IgD-negative memory B cell (primary cell): ENCODE measurements around the gene RHOBTB1. TPM values are rescaled to one million over a fixed set of nuclear protein-coding genes. Genes with fewer than 3 reads are reported as not detected.
"Not testable (repeated sequence)": the region's sequence is repeated elsewhere in the genome, so short reads cannot be mapped to it uniquely, and the experiment has no call there.

ENCODE experiments used
- H3K27ac Mint-ChIP-seq, 3 donors: one replicate each; pipeline ENCODE4 v1.8.0; 2020 to 2022; ENCODE audit warnings: mild to moderate bottlenecking in 3 of 3, mixed read lengths in 3 of 3, moderate library complexity in 1 of 3
- H3K27me3 Mint-ChIP-seq: one replicate; pipeline ENCODE4 v1.8.0; 2021; ENCODE audit warnings: mixed read lengths
- H3K36me3 Mint-ChIP-seq: one replicate; pipeline ENCODE4 v1.8.0; 2020; ENCODE audit warnings: mild to moderate bottlenecking, mixed read lengths
- H3K4me1 Mint-ChIP-seq, 3 donors: one replicate each; pipeline ENCODE4 v1.8.0; 2020 to 2022; ENCODE audit warnings: mixed read lengths in 3 of 3, mild to moderate bottlenecking in 1 of 3
- H3K4me3 Mint-ChIP-seq, 4 donors: one replicate each; pipeline ENCODE4 v1.8.0; 2020 to 2022; ENCODE audit warnings: mild to moderate bottlenecking in 4 of 4, mixed read lengths in 4 of 4, moderate library complexity in 3 of 4
- H3K9me3 Mint-ChIP-seq, 3 donors: one replicate each; pipeline ENCODE4 v1.8.0; 2020 to 2021; ENCODE audit warnings: mixed read lengths in 3 of 3, mild to moderate bottlenecking in 1 of 3
- polyA plus RNA-seq: library from polyadenylated mRNA; unstranded; fragments of 300-500 nt; fragmentation: Illumina TruSeq; gene quantifications from one replicate; pipeline ENCODE4 v1.2.3, GENCODE V29; 2021

Gene RHOBTB1
- polyA plus RNA-seq, 1 donor from 2014 or later: 0.16 TPM

DNA sequence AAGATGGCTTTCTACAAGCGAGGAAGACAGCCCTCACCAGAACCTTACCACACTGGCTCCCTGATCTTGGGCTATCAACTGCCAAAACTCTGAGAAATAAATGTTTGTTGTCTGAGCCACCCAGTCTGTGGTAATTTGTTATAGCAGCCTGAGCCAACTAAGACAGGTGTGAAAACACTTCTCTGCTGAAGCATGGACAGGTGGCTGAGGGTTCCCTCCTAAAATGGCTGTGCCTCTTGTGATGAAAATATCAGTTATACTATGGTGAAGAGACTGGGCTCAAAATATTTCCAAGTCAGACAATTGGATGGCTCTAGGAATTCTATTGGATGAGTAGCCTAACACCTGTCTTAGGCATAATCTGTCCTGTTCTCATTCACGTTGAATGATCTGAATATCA is 87.6 kb downstream of the RHOBTB1 start:
- Mint-ChIP-seq H3K36me3 (no peaks in the 10 kb centered on the region), H3K4me1 (peaks cover 0 to 4% (median 0%) of the 10 kb centered on the region in 3 donors), H3K27ac (no peak overlapping the region), H3K9me3 (no peaks in the 10 kb centered on the region), H3K27me3 (peaks cover 3% of the 10 kb centered on the region), H3K4me3 (no peak overlapping the region)

DNA sequence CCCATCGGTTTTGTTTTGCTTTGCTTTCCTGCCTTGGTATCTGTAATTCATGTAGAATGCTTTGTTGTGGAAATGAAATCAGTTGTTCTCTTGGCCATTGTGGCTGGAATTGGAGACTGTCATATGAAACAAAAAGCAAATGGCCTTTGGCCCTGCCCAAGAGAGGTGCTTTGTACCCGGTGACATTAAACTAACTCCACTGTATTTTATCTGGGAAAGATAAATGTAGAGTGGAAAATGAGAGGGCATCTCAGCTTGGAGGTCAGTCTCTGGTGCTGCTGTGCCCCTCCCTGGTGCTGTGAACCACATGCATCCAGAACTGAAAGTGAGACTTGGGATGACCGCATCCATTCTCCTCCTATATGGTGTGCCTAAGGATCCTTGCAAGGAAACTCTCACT is 90.3 kb downstream of the RHOBTB1 start:
- Mint-ChIP-seq H3K4me3 (no peak overlapping the region), H3K9me3 (no peaks in the 10 kb centered on the region), H3K36me3 (peaks cover 2% of the 10 kb centered on the region), H3K4me1 (peaks cover 0 to 4% (median 0%) of the 10 kb centered on the region in 3 donors), H3K27ac (no peak overlapping the region), H3K27me3 (peaks cover 5% of the 10 kb centered on the region)

DNA sequence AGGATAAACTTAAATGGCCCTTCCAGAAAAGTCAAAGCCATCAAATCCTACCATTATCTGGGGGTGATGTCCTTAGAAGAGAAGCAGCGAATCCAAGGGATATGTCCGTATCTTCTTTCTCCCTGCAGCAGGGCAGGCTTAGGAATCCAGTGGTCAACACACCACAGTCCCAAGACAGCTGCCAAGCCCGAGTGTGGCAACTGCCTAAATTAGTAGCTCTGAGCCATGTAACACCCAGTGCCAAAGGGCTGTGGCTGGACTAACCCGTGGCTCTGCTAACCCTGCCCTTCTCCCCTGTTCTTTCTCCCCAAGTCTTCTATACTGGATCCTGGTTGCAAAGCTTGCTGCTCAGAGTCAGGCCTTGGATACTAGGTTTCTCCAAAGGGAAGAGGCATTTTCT is 90.9 kb downstream of the RHOBTB1 start:
- peaks cover 2% of the 10 kb centered on the region for H3K36me3 Mint-ChIP-seq
- H3K4me3 Mint-ChIP-seq: no peak overlapping the region
- H3K9me3 Mint-ChIP-seq: no peaks in the 10 kb centered on the region
- no peak overlapping the region for H3K27ac Mint-ChIP-seq
- peaks cover 0 to 4% (median 0%) of the 10 kb centered on the region in 3 donors for H3K4me1 Mint-ChIP-seq
- peaks cover 5% of the 10 kb centered on the region for H3K27me3 Mint-ChIP-seq

DNA sequence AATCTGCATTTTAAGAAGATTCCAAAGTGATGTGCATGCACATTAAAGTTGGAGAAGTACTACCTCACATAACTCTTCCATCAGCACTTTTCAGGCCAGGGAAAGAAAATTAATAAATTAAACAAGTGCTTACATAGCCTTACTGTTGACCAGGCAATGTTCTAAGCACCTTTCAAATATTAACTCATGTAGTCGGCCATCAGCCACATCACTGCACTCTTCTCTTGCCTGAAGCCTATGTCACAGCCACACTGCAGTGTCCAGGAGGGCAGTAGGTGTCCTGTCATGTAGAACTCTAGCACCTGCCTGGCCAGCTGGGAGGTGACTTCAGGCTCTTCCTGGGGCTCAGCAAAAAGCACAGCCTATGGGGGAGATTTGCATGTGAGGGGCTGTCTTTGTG is 94.2 kb downstream of the RHOBTB1 start:
- no peak overlapping the region for H3K4me3 Mint-ChIP-seq
- peaks cover 2% of the 10 kb centered on the region for H3K36me3 Mint-ChIP-seq
- H3K4me1 Mint-ChIP-seq: peaks cover 0 to 4% (median 0%) of the 10 kb centered on the region in 3 donors
- no peak overlapping the region for H3K27ac Mint-ChIP-seq
- peaks cover 5% of the 10 kb centered on the region for H3K27me3 Mint-ChIP-seq
- H3K9me3 Mint-ChIP-seq: no peaks in the 10 kb centered on the region

DNA sequence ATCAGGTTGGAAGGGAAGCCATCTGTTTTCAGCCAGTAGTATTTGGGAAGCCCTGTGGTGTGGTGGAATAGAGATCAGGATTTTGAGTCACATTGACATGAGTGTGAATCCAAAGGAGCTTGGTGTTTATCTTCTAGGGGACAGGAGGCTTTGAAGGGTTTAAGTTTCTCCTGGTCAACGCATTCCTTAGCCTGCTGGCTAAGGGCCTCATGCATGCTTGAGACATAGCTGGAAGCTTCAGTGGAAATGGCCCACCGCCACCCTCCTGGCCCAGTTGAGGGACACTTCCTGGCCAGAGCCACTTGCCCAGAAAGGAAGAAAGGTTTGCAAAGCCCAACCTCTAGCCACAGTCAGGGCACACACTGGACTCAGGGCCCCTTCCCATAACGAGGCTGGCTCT is 94.8 kb downstream of the RHOBTB1 start:
- Mint-ChIP-seq H3K27me3 (peaks cover 5% of the 10 kb centered on the region), H3K27ac (no peak overlapping the region), H3K9me3 (no peaks in the 10 kb centered on the region), H3K36me3 (peaks cover 2% of the 10 kb centered on the region), H3K4me1 (peaks cover 0 to 4% (median 0%) of the 10 kb centered on the region in 3 donors), H3K4me3 (no peak overlapping the region)

DNA sequence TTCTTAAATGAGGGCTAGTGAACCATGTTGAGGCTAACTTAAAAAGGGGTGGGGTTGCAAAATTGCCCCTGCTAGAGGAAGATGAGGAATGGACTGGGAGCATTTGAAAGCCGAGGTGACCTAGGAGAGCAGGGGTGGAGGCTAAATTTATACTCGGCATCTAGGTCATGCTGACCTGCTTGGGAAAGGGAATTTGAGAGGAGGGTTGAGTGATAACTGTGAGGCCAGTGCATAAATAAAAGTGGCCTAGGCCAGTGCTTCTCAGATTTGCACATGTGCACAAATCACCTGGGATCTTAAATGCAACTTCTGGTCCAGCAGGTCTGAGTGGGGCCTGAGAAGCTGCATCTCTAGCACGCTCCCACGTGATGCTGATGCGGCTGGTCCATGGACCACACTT is 95.3 kb downstream of the RHOBTB1 start:
- H3K4me3 Mint-ChIP-seq: no peak overlapping the region
- H3K9me3 Mint-ChIP-seq: no peaks in the 10 kb centered on the region
- peaks cover 5% of the 10 kb centered on the region for H3K27me3 Mint-ChIP-seq
- no peak overlapping the region for H3K27ac Mint-ChIP-seq
- peaks cover 2% of the 10 kb centered on the region for H3K36me3 Mint-ChIP-seq
- H3K4me1 Mint-ChIP-seq: peaks cover 0 to 4% (median 0%) of the 10 kb centered on the region in 3 donors

DNA sequence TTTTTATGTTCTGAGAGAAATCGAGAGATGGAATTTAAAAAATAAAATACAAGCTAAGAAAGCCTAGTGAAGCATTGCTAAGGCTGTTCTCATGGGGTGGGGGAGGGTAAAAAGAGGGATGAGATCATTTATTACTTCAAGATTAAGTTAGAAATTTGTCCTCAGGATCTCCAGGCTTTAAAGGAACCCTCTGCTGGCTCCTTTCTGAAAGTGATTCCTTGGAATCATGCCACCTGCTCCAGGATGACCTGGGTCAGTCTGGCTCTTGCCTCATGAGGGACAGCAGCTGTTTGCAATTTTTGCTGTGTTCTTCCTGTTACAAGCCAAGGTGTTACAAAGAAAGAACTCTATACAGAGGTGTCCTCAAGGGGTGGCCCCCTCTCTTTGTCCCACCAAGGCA is 95.9 kb downstream of the RHOBTB1 start:
- no peak overlapping the region for H3K4me3 Mint-ChIP-seq
- H3K36me3 Mint-ChIP-seq: peaks cover 2% of the 10 kb centered on the region
- H3K27ac Mint-ChIP-seq: no peak overlapping the region
- no peaks in the 10 kb centered on the region for H3K9me3 Mint-ChIP-seq
- H3K27me3 Mint-ChIP-seq: peaks cover 5% of the 10 kb centered on the region
- peaks cover 0 to 4% (median 0%) of the 10 kb centered on the region in 3 donors for H3K4me1 Mint-ChIP-seq

DNA sequence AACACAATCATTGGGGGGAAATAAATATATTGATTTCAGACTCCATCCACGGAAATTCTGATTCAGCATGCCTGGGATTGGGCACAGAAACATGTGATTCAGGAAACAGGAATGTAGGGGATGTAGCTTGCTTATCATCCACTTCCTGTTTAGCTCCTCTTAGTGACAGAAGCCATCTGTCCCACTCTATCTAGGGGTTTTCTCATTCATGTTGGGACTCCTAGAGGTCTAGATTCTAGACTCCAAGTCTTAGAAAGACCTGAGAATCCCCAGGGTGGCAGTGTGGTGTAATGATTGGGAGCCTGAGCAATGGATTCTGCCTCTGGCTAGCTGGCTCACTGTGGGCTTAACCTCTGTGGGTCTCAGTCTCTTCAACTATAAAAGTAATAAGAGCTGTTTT is 97.8 kb downstream of the RHOBTB1 start:
- peaks cover 2% of the 10 kb centered on the region for H3K36me3 Mint-ChIP-seq
- no peak overlapping the region for H3K4me3 Mint-ChIP-seq

DNA sequence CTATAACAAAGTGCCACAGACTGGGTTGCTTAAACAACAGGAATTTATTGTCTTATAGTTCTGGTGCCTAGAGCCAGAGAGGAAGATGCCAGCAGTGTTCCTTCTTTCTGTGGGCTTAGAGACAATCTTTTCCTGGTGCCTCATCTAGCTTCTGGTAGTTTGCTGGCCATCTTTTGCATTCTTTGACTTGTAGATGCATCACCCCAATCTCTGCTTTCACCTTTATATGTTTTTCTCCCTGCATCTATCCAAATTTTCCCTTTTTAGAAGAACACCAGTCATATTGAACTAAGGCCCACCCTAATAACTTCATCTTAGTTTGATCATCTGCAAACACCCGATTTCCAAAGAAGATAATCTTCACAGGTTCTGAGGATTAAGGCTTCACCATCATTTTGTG is 98.9 kb downstream of the RHOBTB1 start:
- H3K36me3 Mint-ChIP-seq: no peaks in the 10 kb centered on the region
- H3K27me3 Mint-ChIP-seq: peaks cover 5% of the 10 kb centered on the region
- no peaks in the 10 kb centered on the region for H3K9me3 Mint-ChIP-seq
- no peak overlapping the region for H3K4me3 Mint-ChIP-seq
- H3K27ac Mint-ChIP-seq: no peak overlapping the region
- H3K4me1 Mint-ChIP-seq: no peaks in the 10 kb centered on the region

More for the DNA sequence above, 97.8 kb downstream of the RHOBTB1 start:
- Mint-ChIP-seq H3K4me1 (no peaks in the 10 kb centered on the region), H3K27me3 (peaks cover 5% of the 10 kb centered on the region), H3K9me3 (no peaks in the 10 kb centered on the region), H3K27ac (no peak overlapping the region)

DNA sequence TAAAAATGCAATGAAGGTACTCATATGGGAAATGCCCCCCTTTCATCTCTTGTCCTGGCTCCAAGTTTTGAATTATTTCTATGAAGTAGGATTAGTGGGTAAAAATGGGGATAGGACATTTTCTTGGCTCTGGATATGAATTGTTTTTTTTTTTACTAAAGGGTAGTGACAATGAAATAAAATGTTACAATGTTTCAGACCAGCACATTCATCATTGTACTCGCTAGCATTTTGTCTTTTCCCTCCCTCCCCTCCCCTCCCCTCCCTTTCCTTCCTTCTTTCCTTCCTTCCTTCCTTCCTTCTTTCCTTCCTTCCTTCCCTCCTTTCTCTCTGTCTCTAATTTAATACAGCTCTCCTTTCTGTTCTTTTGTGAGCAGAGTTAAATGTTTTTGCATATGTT is 101.3 kb downstream of the RHOBTB1 start:
- Mint-ChIP-seq H3K27ac (no peak overlapping the region), H3K36me3 (no peaks in the 10 kb centered on the region), H3K4me1 (no peaks in the 10 kb centered on the region), H3K4me3 (no peak overlapping the region), H3K27me3 (peaks cover 4% of the 10 kb centered on the region), H3K9me3 (no peaks in the 10 kb centered on the region)

DNA sequence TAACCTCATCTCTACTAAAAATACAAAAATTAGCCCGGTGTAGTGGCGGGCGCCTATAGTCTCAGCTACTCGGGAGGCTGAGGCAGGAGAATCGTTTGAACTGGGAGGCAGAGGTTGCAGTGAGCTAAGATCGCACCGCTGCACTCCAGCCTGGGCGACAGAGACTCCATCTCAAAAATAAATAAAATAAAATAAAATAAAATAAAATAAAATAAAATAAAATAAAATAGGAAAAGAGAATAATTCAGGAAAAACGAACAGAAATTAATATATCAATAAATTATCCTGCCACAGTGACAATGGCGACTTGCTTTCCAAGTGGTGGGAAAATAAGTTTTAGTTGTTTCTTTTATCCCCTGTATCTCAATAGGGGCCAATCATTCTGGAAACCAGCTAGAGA is 102.8 kb downstream of the RHOBTB1 start:
- H3K4me1 Mint-ChIP-seq, H3K4me3 Mint-ChIP-seq, H3K9me3 Mint-ChIP-seq, H3K27me3 Mint-ChIP-seq, H3K27ac Mint-ChIP-seq, H3K36me3 Mint-ChIP-seq: not testable (repeated sequence)

DNA sequence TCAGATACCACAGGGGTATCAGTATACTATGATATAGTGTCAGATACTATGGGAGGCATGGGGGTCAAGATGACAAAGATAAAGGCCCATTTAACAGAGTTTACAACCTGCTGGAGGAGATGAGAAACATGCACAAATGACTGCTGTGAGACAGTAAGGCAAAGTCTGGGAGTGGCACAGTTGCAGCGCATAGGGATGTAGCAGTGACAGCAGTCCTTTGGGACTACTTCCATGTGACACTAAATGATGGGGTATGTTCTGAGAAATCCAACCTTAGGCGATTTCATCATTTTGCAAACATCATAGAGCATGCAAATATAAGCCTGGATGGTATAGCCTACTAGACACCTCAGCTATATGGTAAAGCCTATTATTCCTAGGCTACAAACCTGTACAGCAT is 108.9 kb downstream of the RHOBTB1 start:
- Mint-ChIP-seq H3K27me3 (peaks cover 1% of the 10 kb centered on the region), H3K27ac (no peak overlapping the region), H3K9me3 (peaks cover 0 to 2% (median 0%) of the 10 kb centered on the region in 3 donors), H3K36me3 (no peaks in the 10 kb centered on the region), H3K4me3 (no peak overlapping the region), H3K4me1 (no peaks in the 10 kb centered on the region)

DNA sequence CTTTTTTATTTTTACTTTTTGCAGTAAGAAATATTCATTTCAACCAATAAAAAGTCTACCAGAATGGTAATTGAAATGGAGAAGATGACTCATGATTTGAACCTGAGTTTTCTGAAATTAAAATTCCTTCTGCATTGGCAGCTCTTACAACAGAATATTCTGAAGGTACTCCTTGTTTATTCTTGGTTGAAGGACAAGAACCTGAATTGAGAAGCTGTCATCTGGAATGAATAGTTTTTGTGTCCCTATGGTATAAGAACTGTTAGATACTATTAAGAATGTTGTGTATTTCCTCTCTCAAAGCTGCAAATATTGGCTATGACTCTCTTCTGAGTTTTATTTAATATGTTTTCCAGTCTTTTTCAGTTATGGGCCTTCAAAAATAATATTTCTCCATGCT is 109.6 kb downstream of the RHOBTB1 start:
- Mint-ChIP-seq H3K4me3 (no peak overlapping the region), H3K27ac (no peak overlapping the region), H3K4me1 (no peaks in the 10 kb centered on the region), H3K27me3 (no peaks in the 10 kb centered on the region), H3K36me3 (no peaks in the 10 kb centered on the region), H3K9me3 (peaks cover 0 to 2% (median 0%) of the 10 kb centered on the region in 3 donors)

DNA sequence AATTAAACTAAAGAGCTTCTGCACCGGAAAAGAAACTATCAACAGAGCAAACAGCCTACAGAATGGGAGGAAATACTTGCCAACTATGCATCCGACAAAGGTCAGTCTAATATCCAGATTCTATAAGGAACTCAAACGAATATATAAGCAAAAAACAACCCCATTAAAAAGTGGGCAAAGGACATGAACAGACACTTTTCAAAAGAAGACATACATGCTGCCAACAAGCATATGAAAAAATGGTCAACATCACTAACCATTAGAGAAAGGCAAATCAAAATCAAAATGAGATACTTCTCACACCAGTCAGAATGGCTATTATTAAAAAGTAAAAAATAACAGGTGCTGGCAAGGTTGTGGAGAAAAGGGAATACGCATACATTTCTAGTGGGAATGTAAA is 111.8 kb downstream of the RHOBTB1 start:
- H3K9me3 Mint-ChIP-seq, H3K4me3 Mint-ChIP-seq, H3K27ac Mint-ChIP-seq, H3K4me1 Mint-ChIP-seq, H3K36me3 Mint-ChIP-seq, H3K27me3 Mint-ChIP-seq: not testable (repeated sequence)

DNA sequence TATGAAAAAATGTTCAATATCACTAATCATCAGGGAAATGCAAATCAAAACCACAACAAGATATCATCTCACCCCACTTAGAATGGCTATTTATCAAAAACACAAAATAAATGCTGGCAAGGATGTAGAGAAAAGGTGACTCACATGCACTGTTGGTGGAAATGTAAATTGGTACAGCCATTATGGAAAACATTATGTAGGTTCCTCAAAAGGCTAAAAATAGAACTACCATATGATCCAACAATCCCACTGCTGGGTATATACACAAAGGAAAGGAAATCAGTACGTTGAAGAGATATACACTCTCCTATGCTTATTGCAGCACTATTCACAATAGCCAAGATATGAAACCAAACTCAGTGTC is 115.5 kb downstream of the RHOBTB1 start:
- Mint-ChIP-seq H3K27ac (no peak overlapping the region), H3K4me1 (no peaks in the 10 kb centered on the region)

DNA sequence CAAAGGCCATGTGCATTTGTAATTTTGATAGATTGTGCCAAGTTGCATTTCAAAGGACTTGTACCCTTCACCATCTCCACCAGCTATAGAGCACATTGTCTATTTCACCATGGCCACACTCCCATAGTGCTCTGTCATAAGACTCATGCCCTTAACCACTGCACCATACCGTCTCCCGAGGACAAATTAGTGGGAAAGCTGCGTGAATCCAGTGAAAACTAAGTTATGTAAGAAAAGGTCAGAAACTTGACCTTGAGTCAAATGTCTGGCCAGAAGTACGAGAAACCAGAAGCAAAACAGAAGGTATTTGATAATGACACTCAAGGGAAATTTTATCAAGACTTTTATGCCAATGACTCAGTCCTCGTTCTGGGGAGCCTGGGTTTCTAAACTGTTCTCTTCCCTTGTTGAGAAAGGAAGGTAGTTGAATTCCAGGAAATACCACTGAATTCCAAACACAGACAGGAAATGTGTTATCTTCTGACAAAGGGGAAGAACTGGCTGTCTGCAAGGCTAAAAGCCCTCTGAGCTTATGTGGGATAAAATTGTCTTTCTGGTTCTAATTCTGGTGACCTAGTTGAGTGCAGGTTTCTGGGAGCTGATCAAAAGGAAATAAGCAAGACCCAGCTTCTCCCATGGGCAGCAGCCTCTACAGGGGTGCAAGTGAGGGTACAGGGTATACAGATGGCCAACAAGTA is 116.0 kb downstream of the RHOBTB1 start:
- Mint-ChIP-seq H3K36me3 (no peaks in the 10 kb centered on the region), H3K27me3 (peaks cover 7% of the 10 kb centered on the region), H3K4me3 (no peak overlapping the region), H3K4me1 (no peaks in the 10 kb centered on the region), H3K27ac (no peak overlapping the region), H3K9me3 (no peaks in the 10 kb centered on the region)

More for the DNA sequence above, 115.5 kb downstream of the RHOBTB1 start:
- H3K4me3 Mint-ChIP-seq: no peak overlapping the region
- no peaks in the 10 kb centered on the region for H3K36me3 Mint-ChIP-seq
- peaks cover 7% of the 10 kb centered on the region for H3K27me3 Mint-ChIP-seq
- H3K9me3 Mint-ChIP-seq: no peaks in the 10 kb centered on the region
